SH-SY5Y (cell line): ENCODE data around the gene DDTL.

Source experiments
- GATA2 ChIP-seq: IDR thresholded peaks from 2 replicates; pipeline ENCODE4 v1.6.1; 2011; ENCODE audit warnings: mild to moderate bottlenecking, low read depth, low read length
- GATA3 ChIP-seq: IDR thresholded peaks from 2 replicates; pipeline ENCODE4 v1.6.1; 2011; ENCODE audit warnings: low read depth, mild to moderate bottlenecking, low read length, moderate library complexity

- TF ChIP-seq GATA2 (no peak), GATA3 (no peak)
Observed at GRCh38 chr22:24007253-24008021, 40.7 kb downstream of the DDTL start.
